ENCODE measurements around the gene WHRN.

The WHRN gene

GRCh38 chr9:114454652-114455051, 50.6 kb downstream of the WHRN start:
- DNase-seq (ENCODE audit: extremely low read depth, low read depth): no peak
- no peak for TF ChIP-seq CTCF (IDR thresholded peaks at IDR 0.05; ENCODE audit: low read depth, low read length)

- DNase-seq (ENCODE audit: extremely low read depth, low read depth): no peak
Measured at GRCh38 chr9:114452219-114453165, 52.8 kb downstream of the WHRN start.

GRCh38 chr9:114451707-114452031, 53.6 kb downstream of the WHRN start:
- TF ChIP-seq CTCF (IDR thresholded peaks at IDR 0.05; ENCODE audit: low read depth, low read length): no peak
- DNase-seq (ENCODE audit: extremely low read depth, low read depth): no peak

More at GRCh38 chr9:114452219-114453165, 52.8 kb downstream of the WHRN start:
- no peak for TF ChIP-seq CTCF (IDR thresholded peaks at IDR 0.05; ENCODE audit: low read depth, low read length)

- TF ChIP-seq CTCF (IDR thresholded peaks at IDR 0.05; ENCODE audit: low read depth, low read length): no peak
- DNase-seq (ENCODE audit: extremely low read depth, low read depth): no peak
Measured at GRCh38 chr9:114450833-114451706, 54.2 kb downstream of the WHRN start.

- no peak for DNase-seq (ENCODE audit: extremely low read depth, low read depth)
- TF ChIP-seq CTCF (IDR thresholded peaks at IDR 0.05; ENCODE audit: low read depth, low read length): no peak
Measured at GRCh38 chr9:114450181-114450580, 55.1 kb downstream of the WHRN start.

- no peak for DNase-seq (ENCODE audit: extremely low read depth, low read depth)
- no peak for TF ChIP-seq CTCF (IDR thresholded peaks at IDR 0.05; ENCODE audit: low read depth, low read length)
Measured at GRCh38 chr9:114449236-114449635, 56.0 kb downstream of the WHRN start.

GRCh38 chr9:114448706-114449105, 56.6 kb downstream of the WHRN start:
- DNase-seq (ENCODE audit: extremely low read depth, low read depth): no peak
- TF ChIP-seq CTCF (IDR thresholded peaks at IDR 0.05; ENCODE audit: low read depth, low read length): no peak

Measured in AG09319 (cell line).